Choroid plexus epithelial cell (primary cell): ENCODE measurements around the gene NXPH1.

Experiments used
- DNase-seq: peaks from one replicate; pipeline ENCODE4 v3.0.0-alpha.2; 2010; ENCODE audit warnings: low read depth
- H3K4me3 ChIP-seq: 2 replicates; pipeline ENCODE4 v1.5.1; 2011; ENCODE audit warnings: low read depth, mild to moderate bottlenecking, control low read depth, low read length, moderate library complexity
- CTCF ChIP-seq: conservative IDR thresholded peaks from 2 replicates; pipeline ENCODE4 v1.5.1; 2011; ENCODE audit warnings: low read depth, mild to moderate bottlenecking, control low read depth, inconsistent platforms, low read length, moderate library complexity

The NXPH1 gene

GRCh38 chr7:8781166-8781565, 347.8 kb downstream of the NXPH1 start:
- H3K4me3 ChIP-seq = no peak overlapping the region
- no peak for TF ChIP-seq CTCF
- no peak for DNase-seq

- no peak for DNase-seq
- H3K4me3 ChIP-seq = no peak overlapping the region
- no peak for TF ChIP-seq CTCF
Measured at GRCh38 chr7:8783229-8783628, 349.8 kb downstream of the NXPH1 start.

GRCh38 chr7:8785081-8785480, 351.7 kb downstream of the NXPH1 start:
- TF ChIP-seq CTCF = no peak
- DNase-seq = no peak
- H3K4me3 ChIP-seq = no peak overlapping the region

GRCh38 chr7:8800986-8801385, 367.6 kb downstream of the NXPH1 start:
- TF ChIP-seq CTCF = no peak
- no peak overlapping the region for H3K4me3 ChIP-seq
- no peak for DNase-seq
